HEK293 (cell line): ENCODE results near the gene SCPEP1.

Source experiments
- GFI1B ChIP-seq: fragments of 450-650 bp; formaldehyde crosslinking; IDR thresholded peaks from 2 replicates; pipeline ENCODE4 v1.5.1; 2016; ENCODE audit warnings: missing biosample characterization, missing genetic modification characterization
- GLI2 ChIP-seq: fragments of 450-650 bp; formaldehyde crosslinking; IDR thresholded peaks from 2 replicates; pipeline ENCODE4; 2017; ENCODE audit warnings: missing biosample characterization, missing genetic modification characterization, low read depth, borderline replicate concordance
- HOXA7 ChIP-seq: sonication (generic); formaldehyde crosslinking; IDR thresholded peaks from 2 replicates; pipeline ENCODE4 v1.8.1; 2022; ENCODE audit warnings: missing genetic modification reagents, borderline replicate concordance
- KLF16 ChIP-seq: fragments of 450-650 bp; formaldehyde crosslinking; IDR thresholded peaks from 2 replicates; pipeline ENCODE4 v1.5.1; 2017; ENCODE audit warnings: missing biosample characterization, missing genetic modification characterization
- KLF8 ChIP-seq: fragments of 450-650 bp; formaldehyde crosslinking; IDR thresholded peaks from 2 replicates; pipeline ENCODE4 v1.5.1; 2016; ENCODE audit warnings: missing biosample characterization, missing genetic modification characterization
- PRDM1 ChIP-seq: fragments of 450-650 bp; formaldehyde crosslinking; IDR thresholded peaks from 2 replicates; pipeline ENCODE4; 2016; ENCODE audit warnings: missing biosample characterization, missing genetic modification characterization
- WT1 ChIP-seq: fragments of 450-650 bp; formaldehyde crosslinking; IDR thresholded peaks from 2 replicates; pipeline ENCODE4 v1.5.1; 2016; ENCODE audit warnings: missing biosample characterization, missing genetic modification characterization
- ZBTB1 ChIP-seq: fragments of 450-650 bp; formaldehyde crosslinking; IDR thresholded peaks from 2 replicates; pipeline ENCODE4 v1.5.1; 2016; ENCODE audit warnings: missing biosample characterization, missing genetic modification characterization
- ZBTB17 ChIP-seq: fragments of 450-650 bp; formaldehyde crosslinking; IDR thresholded peaks from 2 replicates; pipeline ENCODE4 v1.5.1; 2016; ENCODE audit warnings: missing biosample characterization, missing genetic modification characterization
- ZNF324 ChIP-seq: fragments of 450-650 bp; formaldehyde crosslinking; IDR thresholded peaks from 2 replicates; pipeline ENCODE4 v1.5.1; 2016; ENCODE audit warnings: missing biosample characterization, missing genetic modification characterization
- ZNF354C ChIP-seq: fragments of 450-650 bp; formaldehyde crosslinking; IDR thresholded peaks from 2 replicates; pipeline ENCODE4 v1.5.1; 2016; ENCODE audit warnings: missing biosample characterization, missing genetic modification characterization, low read depth, borderline replicate concordance
- ZNF521 ChIP-seq: fragments of 450-650 bp; formaldehyde crosslinking; IDR thresholded peaks from 2 replicates; pipeline ENCODE4 v1.5.1; 2017; ENCODE audit warnings: missing biosample characterization, mild to moderate bottlenecking, missing genetic modification characterization
- ZNF560 ChIP-seq: fragments of 450-650 bp; formaldehyde crosslinking; IDR thresholded peaks from 2 replicates; pipeline ENCODE4 v1.5.1; 2017; ENCODE audit warnings: missing biosample characterization, missing genetic modification characterization, borderline replicate concordance
- ZNF571 ChIP-seq: fragments of 450-650 bp; formaldehyde crosslinking; IDR thresholded peaks from 2 replicates; pipeline ENCODE4 v1.5.0; 2017; ENCODE audit warnings: missing biosample characterization, missing genetic modification characterization
- ZNF596 ChIP-seq: fragments of 450-650 bp; IDR thresholded peaks from 2 replicates; pipeline ENCODE4 v1.5.0; 2018; ENCODE audit warnings: missing biosample characterization, mild to moderate bottlenecking, missing genetic modification characterization, moderate library complexity
- ZNF654 ChIP-seq: fragments of 450-650 bp; formaldehyde crosslinking; IDR thresholded peaks from 2 replicates; pipeline ENCODE4 v1.5.1; 2016; ENCODE audit warnings: low read depth, missing biosample characterization, missing genetic modification characterization
- ZNF660 ChIP-seq: fragments of 450-650 bp; IDR thresholded peaks from 2 replicates; pipeline ENCODE4 v1.5.1; 2018; ENCODE audit warnings: missing biosample characterization, mild to moderate bottlenecking, missing genetic modification characterization
- ZNF677 ChIP-seq: fragments of 450-650 bp; IDR thresholded peaks from 2 replicates; pipeline ENCODE4 v1.5.0; 2018; ENCODE audit warnings: missing biosample characterization, mild to moderate bottlenecking, missing genetic modification characterization, moderate library complexity
- ZNF830 ChIP-seq: fragments of 450-650 bp; IDR thresholded peaks from 2 replicates; pipeline ENCODE4 v1.5.0; 2018; ENCODE audit warnings: missing biosample characterization, missing genetic modification characterization, low read depth, mild to moderate bottlenecking, moderate library complexity
- TF ChIP-seq, protein P1 (sequence below): fragments of 450-650 bp; formaldehyde crosslinking; IDR thresholded peaks from 2 replicates; pipeline ENCODE4 v1.5.1; 2016; ENCODE audit warnings: missing biosample characterization, missing genetic modification characterization
- TF ChIP-seq, protein P2 (sequence below): fragments of 450-650 bp; formaldehyde crosslinking; IDR thresholded peaks from 2 replicates; pipeline ENCODE4 v1.5.1; 2017; ENCODE audit warnings: missing biosample characterization, missing genetic modification characterization
- TF ChIP-seq, protein P3 (sequence below): fragments of 450-650 bp; formaldehyde crosslinking; IDR thresholded peaks from 2 replicates; pipeline ENCODE4 v1.5.1; 2016; ENCODE audit warnings: missing biosample characterization, missing genetic modification characterization
- TF ChIP-seq, protein P4 (sequence below): fragments of 450-650 bp; formaldehyde crosslinking; IDR thresholded peaks from 2 replicates; pipeline ENCODE4 v1.5.1; 2017; ENCODE audit warnings: missing biosample characterization, missing genetic modification characterization
- TF ChIP-seq, protein P5 (sequence below): fragments of 450-650 bp; formaldehyde crosslinking; IDR thresholded peaks from 2 replicates; pipeline ENCODE4 v1.5.1; 2016; ENCODE audit warnings: missing biosample characterization, missing genetic modification characterization
- TF ChIP-seq, protein P6 (sequence below): fragments of 450-650 bp; formaldehyde crosslinking; optimal IDR thresholded peaks from 2 replicates; pipeline ENCODE3; 2016; ENCODE audit warnings: missing biosample characterization, mild to moderate bottlenecking, missing genetic modification characterization

Gene SCPEP1

DNA sequence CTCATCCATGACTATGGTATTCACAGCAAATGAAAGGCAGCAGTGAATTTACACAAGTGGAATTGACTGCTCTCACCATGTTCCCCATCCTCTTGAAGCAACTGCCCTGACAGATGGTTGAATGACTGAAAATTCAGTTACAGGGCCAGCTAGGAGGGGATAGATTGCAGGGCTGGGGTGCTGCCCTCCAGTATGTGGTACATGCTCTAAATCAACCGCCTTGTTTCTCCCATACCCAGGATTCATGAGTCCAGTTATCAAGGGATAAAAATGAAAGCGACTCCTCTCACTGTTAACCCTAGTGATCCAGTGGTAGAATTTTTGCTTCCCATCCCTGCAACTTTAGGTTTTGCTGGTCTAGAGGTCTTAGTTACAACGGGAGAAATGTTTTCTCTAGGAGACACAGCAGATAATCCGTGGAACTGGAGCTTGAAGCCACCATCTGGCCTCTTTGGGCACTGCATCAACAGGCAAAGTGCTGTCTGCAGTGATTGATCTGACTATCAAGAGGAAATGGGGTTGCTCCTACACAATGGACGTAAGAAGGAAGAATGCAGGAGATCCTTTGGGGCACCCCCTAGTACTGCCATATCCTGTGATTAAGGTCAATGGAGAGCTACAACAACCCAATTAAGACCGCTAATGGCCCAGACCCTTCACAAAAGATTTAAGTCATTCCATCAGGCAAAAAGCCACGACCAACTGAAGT lies 32.0 kb downstream of the SCPEP1 start (continued):
- TF ChIP-seq GLI2 (tag by site-specific recombination) (no peak), PRDM1 (tag by site-specific recombination) (no peak), ZBTB17 (peak; percentile 50; the same call in 1 of the 2 replicates), ZBTB1 (tag by site-specific recombination) (no peak), ZNF830 (no peak), HOXA7 (CRISPR knock-in tag) (no peak), ZNF560 (tag by site-specific recombination) (no peak), ZNF654 (tag by site-specific recombination) (peak; percentile 53), KLF16 (no peak), ZNF571 (tag by site-specific recombination) (no peak), WT1 (tag by site-specific recombination) (no peak), ZNF677 (tag by site-specific recombination) (no peak), KLF8 (tag by site-specific recombination) (no peak), ZNF596 (tag by site-specific recombination) (no peak), GFI1B (peak; percentile 60; the same call in 1 of the 2 replicates), ZNF660 (no peak), ZNF324 (tag by site-specific recombination) (no peak), ZNF521 (no peak), ZNF354C (no peak)
- TF ChIP-seq, protein P1, sequence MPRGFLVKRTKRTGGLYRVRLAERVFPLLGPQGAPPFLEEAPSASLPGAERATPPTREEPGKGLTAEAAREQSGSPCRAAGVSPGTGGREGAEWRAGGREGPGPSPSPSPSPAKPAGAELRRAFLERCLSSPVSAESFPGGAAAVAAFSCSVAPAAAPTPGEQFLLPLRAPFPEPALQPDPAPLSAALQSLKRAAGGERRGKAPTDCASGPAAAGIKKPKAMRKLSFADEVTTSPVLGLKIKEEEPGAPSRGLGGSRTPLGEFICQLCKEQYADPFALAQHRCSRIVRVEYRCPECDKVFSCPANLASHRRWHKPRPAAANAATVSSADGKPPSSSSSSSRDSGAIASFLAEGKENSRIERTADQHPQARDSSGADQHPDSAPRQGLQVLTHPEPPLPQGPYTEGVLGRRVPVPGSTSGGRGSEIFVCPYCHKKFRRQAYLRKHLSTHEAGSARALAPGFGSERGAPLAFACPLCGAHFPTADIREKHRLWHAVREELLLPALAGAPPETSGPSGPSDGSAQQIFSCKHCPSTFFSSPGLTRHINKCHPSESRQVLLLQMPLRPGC (tag by site-specific recombination) = no peak
- TF ChIP-seq, protein P2, sequence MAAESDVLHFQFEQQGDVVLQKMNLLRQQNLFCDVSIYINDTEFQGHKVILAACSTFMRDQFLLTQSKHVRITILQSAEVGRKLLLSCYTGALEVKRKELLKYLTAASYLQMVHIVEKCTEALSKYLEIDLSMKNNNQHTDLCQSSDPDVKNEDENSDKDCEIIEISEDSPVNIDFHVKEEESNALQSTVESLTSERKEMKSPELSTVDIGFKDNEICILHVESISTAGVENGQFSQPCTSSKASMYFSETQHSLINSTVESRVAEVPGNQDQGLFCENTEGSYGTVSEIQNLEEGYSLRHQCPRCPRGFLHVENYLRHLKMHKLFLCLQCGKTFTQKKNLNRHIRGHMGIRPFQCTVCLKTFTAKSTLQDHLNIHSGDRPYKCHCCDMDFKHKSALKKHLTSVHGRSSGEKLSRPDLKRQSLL (tag by site-specific recombination) = no peak
- TF ChIP-seq, protein P3, sequence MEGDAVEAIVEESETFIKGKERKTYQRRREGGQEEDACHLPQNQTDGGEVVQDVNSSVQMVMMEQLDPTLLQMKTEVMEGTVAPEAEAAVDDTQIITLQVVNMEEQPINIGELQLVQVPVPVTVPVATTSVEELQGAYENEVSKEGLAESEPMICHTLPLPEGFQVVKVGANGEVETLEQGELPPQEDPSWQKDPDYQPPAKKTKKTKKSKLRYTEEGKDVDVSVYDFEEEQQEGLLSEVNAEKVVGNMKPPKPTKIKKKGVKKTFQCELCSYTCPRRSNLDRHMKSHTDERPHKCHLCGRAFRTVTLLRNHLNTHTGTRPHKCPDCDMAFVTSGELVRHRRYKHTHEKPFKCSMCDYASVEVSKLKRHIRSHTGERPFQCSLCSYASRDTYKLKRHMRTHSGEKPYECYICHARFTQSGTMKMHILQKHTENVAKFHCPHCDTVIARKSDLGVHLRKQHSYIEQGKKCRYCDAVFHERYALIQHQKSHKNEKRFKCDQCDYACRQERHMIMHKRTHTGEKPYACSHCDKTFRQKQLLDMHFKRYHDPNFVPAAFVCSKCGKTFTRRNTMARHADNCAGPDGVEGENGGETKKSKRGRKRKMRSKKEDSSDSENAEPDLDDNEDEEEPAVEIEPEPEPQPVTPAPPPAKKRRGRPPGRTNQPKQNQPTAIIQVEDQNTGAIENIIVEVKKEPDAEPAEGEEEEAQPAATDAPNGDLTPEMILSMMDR (tag by site-specific recombination) = peak; percentile 54
- TF ChIP-seq, protein P4, sequence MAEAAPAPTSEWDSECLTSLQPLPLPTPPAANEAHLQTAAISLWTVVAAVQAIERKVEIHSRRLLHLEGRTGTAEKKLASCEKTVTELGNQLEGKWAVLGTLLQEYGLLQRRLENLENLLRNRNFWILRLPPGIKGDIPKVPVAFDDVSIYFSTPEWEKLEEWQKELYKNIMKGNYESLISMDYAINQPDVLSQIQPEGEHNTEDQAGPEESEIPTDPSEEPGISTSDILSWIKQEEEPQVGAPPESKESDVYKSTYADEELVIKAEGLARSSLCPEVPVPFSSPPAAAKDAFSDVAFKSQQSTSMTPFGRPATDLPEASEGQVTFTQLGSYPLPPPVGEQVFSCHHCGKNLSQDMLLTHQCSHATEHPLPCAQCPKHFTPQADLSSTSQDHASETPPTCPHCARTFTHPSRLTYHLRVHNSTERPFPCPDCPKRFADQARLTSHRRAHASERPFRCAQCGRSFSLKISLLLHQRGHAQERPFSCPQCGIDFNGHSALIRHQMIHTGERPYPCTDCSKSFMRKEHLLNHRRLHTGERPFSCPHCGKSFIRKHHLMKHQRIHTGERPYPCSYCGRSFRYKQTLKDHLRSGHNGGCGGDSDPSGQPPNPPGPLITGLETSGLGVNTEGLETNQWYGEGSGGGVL = no peak
- TF ChIP-seq, protein P5, sequence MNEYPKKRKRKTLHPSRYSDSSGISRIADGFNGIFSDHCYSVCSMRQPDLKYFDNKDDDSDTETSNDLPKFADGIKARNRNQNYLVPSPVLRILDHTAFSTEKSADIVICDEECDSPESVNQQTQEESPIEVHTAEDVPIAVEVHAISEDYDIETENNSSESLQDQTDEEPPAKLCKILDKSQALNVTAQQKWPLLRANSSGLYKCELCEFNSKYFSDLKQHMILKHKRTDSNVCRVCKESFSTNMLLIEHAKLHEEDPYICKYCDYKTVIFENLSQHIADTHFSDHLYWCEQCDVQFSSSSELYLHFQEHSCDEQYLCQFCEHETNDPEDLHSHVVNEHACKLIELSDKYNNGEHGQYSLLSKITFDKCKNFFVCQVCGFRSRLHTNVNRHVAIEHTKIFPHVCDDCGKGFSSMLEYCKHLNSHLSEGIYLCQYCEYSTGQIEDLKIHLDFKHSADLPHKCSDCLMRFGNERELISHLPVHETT (tag by site-specific recombination) = no peak
- TF ChIP-seq, protein P6, sequence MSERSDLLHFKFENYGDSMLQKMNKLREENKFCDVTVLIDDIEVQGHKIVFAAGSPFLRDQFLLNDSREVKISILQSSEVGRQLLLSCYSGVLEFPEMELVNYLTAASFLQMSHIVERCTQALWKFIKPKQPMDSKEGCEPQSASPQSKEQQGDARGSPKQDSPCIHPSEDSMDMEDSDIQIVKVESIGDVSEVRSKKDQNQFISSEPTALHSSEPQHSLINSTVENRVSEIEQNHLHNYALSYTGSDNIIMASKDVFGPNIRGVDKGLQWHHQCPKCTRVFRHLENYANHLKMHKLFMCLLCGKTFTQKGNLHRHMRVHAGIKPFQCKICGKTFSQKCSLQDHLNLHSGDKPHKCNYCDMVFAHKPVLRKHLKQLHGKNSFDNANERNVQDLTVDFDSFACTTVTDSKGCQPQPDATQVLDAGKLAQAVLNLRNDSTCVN (tag by site-specific recombination) = no peak
